ENCODE results near the gene ALPL. TPM values are rescaled to one million over a fixed set of nuclear protein-coding genes. Genes with fewer than 3 reads are reported as not detected.

ALPL gene
- total and polyA plus RNA-seq, 9 of the 15 experiments (the other 6 are each of a cell fraction or from before 2014, with no cell fraction given) = 0.04 to 0.38 (median 0.18) TPM; not detected in 4

GRCh38 chr1:21608798-21609197 is 99.6 kb downstream of the ALPL start:
- ATAC-seq = no peak
- Histone ChIP-seq H3K9ac (ENCODE audit: insufficient read depth in 1 of 2, low read depth in 2 of 2, low read length in 2 of 2) (peak overlapping the region; percentile 53 to 84), H2AFZ (ENCODE audit: low read depth, low read length) (peak overlapping the region; percentile 53), H3K9me1 (ENCODE audit: control insufficient read depth, insufficient read depth, low read length) (peaks cover 13% of the 10 kb centered on the region), H3K9me3 (replicated peaks; ENCODE audit: control insufficient read depth, insufficient read depth, low read depth, low read length) (no peaks in the 10 kb centered on the region), H3K4me2 (ENCODE audit: insufficient read depth, low read length) (peak overlapping the region; percentile 81), H3K4me3 (peak overlapping the region; percentile 26; the same call in 1 of the 2 replicates), H3K79me2 (ENCODE audit: control insufficient read depth, insufficient read depth, low read length) (no peaks in the 10 kb centered on the region), H3K27ac (ENCODE audit: extremely low read depth, low read depth, low read length) (peak overlapping the region; percentile 80), H4K20me1 (replicated peaks; ENCODE audit: control insufficient read depth, insufficient read depth, low read length) (no peaks in the 10 kb centered on the region), H3K27me3 (ENCODE audit: control insufficient read depth in 2 of 2, insufficient read depth in 2 of 2, low read length in 2 of 2) (no peaks in the 10 kb centered on the region), H3K4me1 (replicated peaks in 1 of 2; ENCODE audit: control insufficient read depth in 2 of 2, insufficient read depth in 2 of 2, low read length in 2 of 2) (peaks cover 52 to 72% of the 10 kb centered on the region in 2 experiments), H3K36me3 (ENCODE audit: control insufficient read depth, insufficient read depth, low read length) (peaks cover 56% of the 10 kb centered on the region)
- peak; percentile 88 for FAIRE-seq
- BruUV-seq (replicated peaks) = no TSS peak
- ChIA-PET POLR2A (interaction anchor here (1.1 to 2.1 kb wide), 7 partner anchors 9 to 47 kb away, joined by 3 to 12 read pairs (median 5); no protein-coding TSS in a partner anchor), CTCF (ENCODE audit: low intra/inter-chr PET ratio) (no interaction called here)
- in situ Hi-C loops (cut with MboI) (no loop called here), intact Hi-C loops (cut with micrococcal nuclease) (loop anchor here (2.0 kb wide), 1 partner anchor 50 kb away; no protein-coding TSS in a partner anchor)
- peak in 3 of 4 experiments; percentile 44 to 86 (median 62) for DNase-seq (ENCODE audit: extremely low read depth in 1 of 4, low spot score in 3 of 4)
- WGBS (ENCODE audit: insufficient coverage, low coverage, missing lambda C conversion rate) = 0% methylated on average over 4 of the region's 4 CpGs
- TF ChIP-seq KLF6 (CRISPR knock-in tag; IDR thresholded peaks at IDR 0.05; ENCODE audit: borderline replicate concordance) (no peak), ADNP (tag; IDR thresholded peaks at IDR 0.05) (no peak), NCOA4 (IDR thresholded peaks at IDR 0.05; ENCODE audit: partially characterized antibody) (no peak), ZBTB2 (IDR thresholded peaks at IDR 0.05) (0 out of 2 replicates have a peak, but pooled peaks have one; percentile 48), MBD2 (IDR thresholded peaks at IDR 0.05; ENCODE audit: borderline replicate concordance, low read depth) (no peak), CBX3 (IDR thresholded peaks at IDR 0.05; ENCODE audit: borderline replicate concordance in 1 of 2, low read length in 2 of 2) (no peak), NFE2L1 (tag; IDR thresholded peaks at IDR 0.05; ENCODE audit: borderline replicate concordance, low read depth) (no peak), ZBTB43 (CRISPR knock-in tag; IDR thresholded peaks at IDR 0.05) (0 out of 2 replicates have a peak, but pooled peaks have one; percentile 51), JUN (IDR thresholded peaks at IDR 0.05; ENCODE audit: borderline replicate concordance, low read depth, low read length) (no peak), JUN (CRISPR knock-in tag; IDR thresholded peaks at IDR 0.05; ENCODE audit: borderline replicate concordance) (no peak), PCBP1 (IDR thresholded peaks at IDR 0.05; ENCODE audit: low read depth, low read length, poor library complexity, severe bottlenecking) (no peak), ETS2 (tag; IDR thresholded peaks at IDR 0.05; ENCODE audit: borderline replicate concordance, poor library complexity, severe bottlenecking) (no peak), DEAF1 (CRISPR knock-in tag; IDR thresholded peaks at IDR 0.05) (no peak), SNRNP70 (optimal IDR thresholded peaks at IDR 0.05; ENCODE audit: low read depth, low read length) (no peak), STAT5A (IDR thresholded peaks at IDR 0.05; ENCODE audit: borderline replicate concordance, low read length) (peak; percentile 40; the same call in 1 of the 2 replicates), CREB1 (IDR thresholded peaks at IDR 0.05) (no peak), CREB1 (CRISPR knock-in tag; IDR thresholded peaks at IDR 0.05) (no peak), ZNF263 (CRISPR knock-in tag; IDR thresholded peaks at IDR 0.05; ENCODE audit: borderline replicate concordance) (0 out of 2 replicates have a peak, but pooled peaks have one; percentile 18), ZNF165 (CRISPR knock-in tag; IDR thresholded peaks at IDR 0.05; ENCODE audit: borderline replicate concordance) (no peak)
